ENCODE measurements around the gene BOLA1.
"Not testable (repeated sequence)": the region's sequence is repeated elsewhere in the genome, so short reads cannot be mapped to it uniquely, and the experiment has no call there.

The BOLA1 gene

GRCh38 chr1:149927563-149928400 is 28.4 kb downstream of the BOLA1 start, which contains the start of gene SF3B4:
SF3B4 (minus strand) TSS chr1:149927803; CDS start chr1:149927759, 44 bp downstream.
- DNase-seq (ENCODE audit: low read depth in 1 of 2, low spot score in 1 of 2): peak; percentile 88 to 91

- no peak for DNase-seq (ENCODE audit: low read depth in 1 of 2, low spot score in 1 of 2)
These were observed 29.0 kb downstream of the BOLA1 start for GRCh38 chr1:149928401-149928724.

- no peak for DNase-seq (ENCODE audit: low read depth in 1 of 2, low spot score in 1 of 2)
These were observed 30.5 kb downstream of the BOLA1 start for GRCh38 chr1:149929856-149930255.

- no peak for DNase-seq (ENCODE audit: low read depth in 1 of 2, low spot score in 1 of 2)
These were observed 31.9 kb downstream of the BOLA1 start for GRCh38 chr1:149931212-149931790.

- no peak for DNase-seq (ENCODE audit: low read depth in 1 of 2, low spot score in 1 of 2)
These were observed 33.1 kb downstream of the BOLA1 start for GRCh38 chr1:149932474-149932873.

- no peak for DNase-seq (ENCODE audit: low read depth in 1 of 2, low spot score in 1 of 2)
These were observed 33.8 kb downstream of the BOLA1 start for GRCh38 chr1:149933208-149933607.

GRCh38 chr1:149934356-149934755 is 35.0 kb downstream of the BOLA1 start:
- no peak for DNase-seq (ENCODE audit: low read depth in 1 of 2, low spot score in 1 of 2)

GRCh38 chr1:149936170-149936991 is 37.0 kb downstream of the BOLA1 start, which contains the start of gene MTMR11:
MTMR11 (minus strand) TSS chr1:149936879; CDS start chr1:149936647, 232 bp downstream.
- DNase-seq (ENCODE audit: low read depth in 1 of 2, low spot score in 1 of 2): no peak

- DNase-seq (ENCODE audit: low read depth in 1 of 2, low spot score in 1 of 2): no peak
These were observed 37.8 kb downstream of the BOLA1 start for GRCh38 chr1:149936992-149937705.

- no peak for DNase-seq (ENCODE audit: low read depth in 1 of 2, low spot score in 1 of 2)
These were observed 38.4 kb downstream of the BOLA1 start for GRCh38 chr1:149937759-149938158.

- not testable (repeated sequence) for DNase-seq (ENCODE audit: low read depth in 1 of 2, low spot score in 1 of 2)
These were observed 39.3 kb downstream of the BOLA1 start for GRCh38 chr1:149938668-149939003.

- DNase-seq (ENCODE audit: low read depth in 1 of 2, low spot score in 1 of 2): no peak
These were observed 41.1 kb downstream of the BOLA1 start for GRCh38 chr1:149940427-149940826.

GRCh38 chr1:149942207-149942606 is 42.8 kb downstream of the BOLA1 start:
- no peak for DNase-seq (ENCODE audit: low read depth in 1 of 2, low spot score in 1 of 2)

GRCh38 chr1:149942885-149943284 is 43.5 kb downstream of the BOLA1 start:
- DNase-seq (ENCODE audit: low read depth in 1 of 2, low spot score in 1 of 2): no peak

GRCh38 chr1:149945206-149945605 is 45.8 kb downstream of the BOLA1 start:
- no peak for DNase-seq (ENCODE audit: low read depth in 1 of 2, low spot score in 1 of 2)

GRCh38 chr1:149949911-149950310 is 50.5 kb downstream of the BOLA1 start:
- DNase-seq (ENCODE audit: low read depth in 1 of 2, low spot score in 1 of 2): no peak

All from stimulated activated CD4-positive, alpha-beta T cell treated with anti-CD3 and anti-CD28 coated beads, Interleukin-15, amount 100 ng/mL, for 1 hour (primary cell).